NCI-H446 (cell line): ENCODE measurements around the gene SLC15A4.
"Not testable (repeated sequence)": the region's sequence is repeated elsewhere in the genome, so short reads cannot be mapped to it uniquely, and the experiment has no call there.

Source experiments
- DNase-seq, 2 experiments: peaks; one replicate each; lab custom pipeline; 2025; lab: John Stamatoyannopoulos, UW

SLC15A4 gene

GRCh38 chr12:128844031-128844635 lies 20.4 kb upstream of the SLC15A4 start:
- no peak for DNase-seq

GRCh38 chr12:128843538-128843937 lies 19.8 kb upstream of the SLC15A4 start:
- no peak for DNase-seq

- DNase-seq, result no peak
Observed at GRCh38 chr12:128842579-128842978, 18.8 kb upstream of the SLC15A4 start.

- DNase-seq, result no peak
Observed at GRCh38 chr12:128840862-128841468, 17.2 kb upstream of the SLC15A4 start.

GRCh38 chr12:128839885-128840284 lies 16.1 kb upstream of the SLC15A4 start:
- not testable (repeated sequence) for DNase-seq

- DNase-seq, result no peak
Observed at GRCh38 chr12:128833418-128833817, 9.7 kb upstream of the SLC15A4 start.

GRCh38 chr12:128830505-128830893 lies 6.7 kb upstream of the SLC15A4 start:
- no peak for DNase-seq

- no peak for DNase-seq
Observed at GRCh38 chr12:128829861-128830504, 6.2 kb upstream of the SLC15A4 start.

GRCh38 chr12:128827724-128828123 lies 4.0 kb upstream of the SLC15A4 start:
- no peak for DNase-seq

- DNase-seq, result peak in 1 of 2 experiments; percentile 31
Observed at GRCh38 chr12:128825835-128826234, 2.1 kb upstream of the SLC15A4 start.

- no peak for DNase-seq
Observed at GRCh38 chr12:128823216-128823915, 392 bp downstream of the SLC15A4 start.

- DNase-seq, result no peak
Observed at GRCh38 chr12:128820723-128821432, 2.9 kb downstream of the SLC15A4 start.

GRCh38 chr12:128820253-128820652 lies 3.5 kb downstream of the SLC15A4 start:
- DNase-seq, result no peak

GRCh38 chr12:128819293-128820144 lies 4.2 kb downstream of the SLC15A4 start:
- DNase-seq, result no peak

GRCh38 chr12:128818065-128819022 lies 5.4 kb downstream of the SLC15A4 start:
- no peak for DNase-seq

GRCh38 chr12:128817111-128818015 lies 6.4 kb downstream of the SLC15A4 start:
- DNase-seq, result no peak

- no peak for DNase-seq
Observed at GRCh38 chr12:128816643-128816920, 7.2 kb downstream of the SLC15A4 start.

GRCh38 chr12:128815779-128816642 lies 7.7 kb downstream of the SLC15A4 start:
- no peak for DNase-seq
